GM20431 (cell line): ENCODE results near the gene TBC1D10B.

ENCODE experiments used
- in situ Hi-C: fragments of 300-500 bp; cut with MseI, MboI; formaldehyde crosslinking; loops from one replicate; pipeline ENCODE4 v1.15.0; 2020; ENCODE audit warnings: low sequenced_read_pairs; ENCODE audit not compliant: unreplicated experiment

Gene TBC1D10B

DNA sequence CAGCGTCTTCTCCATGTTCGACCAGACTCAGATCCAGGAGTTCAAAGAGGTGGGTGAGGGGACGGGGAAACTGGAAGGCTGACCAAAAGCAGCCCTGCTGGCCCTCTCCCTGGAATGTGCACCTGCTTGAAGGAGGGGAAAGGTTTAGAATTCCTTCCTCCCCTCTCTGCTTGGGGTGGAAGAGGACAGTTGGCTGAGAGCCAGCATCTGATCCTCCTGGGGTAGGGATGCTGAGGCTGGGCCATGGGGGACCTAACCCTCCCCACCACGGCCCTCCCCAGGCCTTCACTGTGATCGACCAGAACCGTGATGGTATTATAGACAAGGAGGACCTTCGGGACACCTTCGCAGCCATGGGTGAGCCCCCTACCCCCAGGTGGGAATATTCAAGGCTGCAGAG is 5.6 kb upstream of the TBC1D10B start:
- in situ Hi-C loops: no loop called here

DNA sequence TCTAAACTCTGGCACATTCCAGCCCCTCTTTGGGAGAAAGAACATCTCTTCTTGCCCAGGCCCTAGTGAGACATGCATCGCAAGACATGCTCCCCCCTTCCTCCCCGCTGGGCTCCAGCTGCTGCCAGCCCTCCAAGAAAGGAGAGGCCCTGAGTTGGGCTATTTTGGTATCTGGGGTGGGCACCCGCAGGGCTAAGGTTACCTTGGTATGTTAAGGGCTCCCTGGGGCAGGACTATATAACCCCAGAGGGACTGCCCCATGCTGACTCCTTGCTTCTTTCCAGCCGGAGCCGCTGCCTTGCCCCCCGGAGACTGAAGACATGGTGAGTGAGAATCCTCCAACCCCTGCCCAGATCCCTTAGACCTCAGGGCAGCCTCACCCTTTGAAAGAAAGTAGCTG is 4.2 kb upstream of the TBC1D10B start, which contains the start of gene MYL11:
Gene MYL11 (plus strand): TSS at position 265 of the 400 bp plus-strand sequence. CDS start 56 bp downstream, at position 321.
- in situ Hi-C loops: loop anchor here (25.0 kb wide), 1 partner anchor 262 kb away; the partner anchor contains the start of genes GDPD3 and MAPK3

DNA sequence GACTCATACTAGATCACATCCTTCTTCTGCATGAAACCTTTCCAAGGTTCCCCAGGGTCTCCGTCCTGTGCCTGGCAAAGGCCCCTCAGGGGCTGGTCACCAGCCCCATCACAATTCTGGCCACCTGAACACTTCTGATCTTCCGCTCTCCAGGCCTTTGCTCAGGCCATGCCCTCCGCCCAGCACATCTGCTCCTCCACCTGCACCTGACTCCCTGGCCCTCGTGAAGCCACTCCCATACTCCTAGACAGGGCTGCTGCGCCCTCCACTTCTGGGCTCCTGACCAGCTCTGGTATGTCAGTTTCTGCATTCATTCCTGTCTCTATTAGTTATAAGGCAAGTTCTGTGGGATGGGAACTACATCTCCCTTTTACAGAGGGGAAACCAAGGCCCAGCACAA is 2.4 kb upstream of the TBC1D10B start:
- in situ Hi-C loops: loop anchor here (25.0 kb wide), 1 partner anchor 260 kb away; the partner anchor contains the start of genes GDPD3 and MAPK3

DNA sequence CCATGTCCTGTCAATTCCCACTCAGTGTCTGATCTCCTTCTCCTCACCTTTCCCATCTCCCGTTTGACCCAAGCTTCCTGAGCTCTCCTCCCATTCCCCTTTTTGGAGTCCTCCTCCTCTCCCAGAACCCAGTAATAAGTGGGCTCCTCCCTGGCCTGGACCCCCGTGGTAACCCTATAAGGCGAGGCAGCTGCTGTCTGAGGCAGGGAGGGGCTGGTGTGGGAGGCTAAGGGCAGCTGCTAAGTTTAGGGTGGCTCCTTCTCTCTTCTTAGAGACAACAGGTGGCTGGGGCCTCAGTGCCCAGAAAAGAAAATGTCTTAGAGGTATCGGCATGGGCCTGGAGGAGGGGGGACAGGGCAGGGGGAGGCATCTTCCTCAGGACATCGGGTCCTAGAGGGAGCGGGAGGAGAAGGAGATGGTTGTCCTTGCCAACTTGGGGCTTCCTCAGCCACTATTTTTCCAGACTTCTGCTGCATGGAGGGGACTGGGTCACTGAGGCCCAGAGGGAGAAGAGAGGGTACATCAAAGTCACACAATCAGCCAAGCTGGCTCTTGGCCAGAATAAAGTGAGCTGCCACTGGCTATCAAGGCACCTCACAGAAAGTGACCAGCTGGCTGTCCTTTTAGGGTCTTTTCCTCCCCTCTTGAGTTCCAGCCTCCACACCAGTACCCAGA is 1.9 kb upstream of the TBC1D10B start:
- in situ Hi-C loops: loop anchor here (25.0 kb wide), 1 partner anchor 260 kb away; the partner anchor contains the start of genes GDPD3 and MAPK3

DNA sequence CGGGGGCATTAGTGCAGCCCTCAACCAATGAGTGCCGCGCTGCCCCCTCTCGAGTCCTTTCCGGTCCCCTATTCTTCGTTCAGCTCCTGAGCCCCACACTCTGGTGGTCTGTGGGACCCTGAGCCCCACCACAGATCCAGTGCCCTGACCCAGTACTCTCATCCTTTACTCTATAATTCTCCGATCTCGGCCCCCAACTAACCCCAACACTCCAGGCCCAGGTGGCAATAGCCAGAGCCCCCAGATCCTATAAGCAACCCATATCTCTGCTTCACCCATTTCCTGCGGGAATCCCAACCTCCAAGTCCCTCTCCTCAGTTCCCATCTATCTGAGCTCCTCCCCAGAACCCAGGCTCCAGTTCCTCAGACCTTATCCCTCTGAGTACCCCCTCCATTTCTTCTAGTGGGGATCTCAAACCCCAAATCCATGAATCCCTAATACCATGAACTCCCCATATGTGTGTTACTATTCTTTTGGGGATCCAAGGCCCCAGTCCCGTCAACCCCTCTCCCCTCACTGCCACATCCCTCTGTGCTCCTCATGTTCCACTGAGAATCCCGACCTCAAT is 1.0 kb upstream of the TBC1D10B start:
- in situ Hi-C loops: loop anchor here (25.0 kb wide), 1 partner anchor 259 kb away; the partner anchor contains the start of genes GDPD3 and MAPK3

DNA sequence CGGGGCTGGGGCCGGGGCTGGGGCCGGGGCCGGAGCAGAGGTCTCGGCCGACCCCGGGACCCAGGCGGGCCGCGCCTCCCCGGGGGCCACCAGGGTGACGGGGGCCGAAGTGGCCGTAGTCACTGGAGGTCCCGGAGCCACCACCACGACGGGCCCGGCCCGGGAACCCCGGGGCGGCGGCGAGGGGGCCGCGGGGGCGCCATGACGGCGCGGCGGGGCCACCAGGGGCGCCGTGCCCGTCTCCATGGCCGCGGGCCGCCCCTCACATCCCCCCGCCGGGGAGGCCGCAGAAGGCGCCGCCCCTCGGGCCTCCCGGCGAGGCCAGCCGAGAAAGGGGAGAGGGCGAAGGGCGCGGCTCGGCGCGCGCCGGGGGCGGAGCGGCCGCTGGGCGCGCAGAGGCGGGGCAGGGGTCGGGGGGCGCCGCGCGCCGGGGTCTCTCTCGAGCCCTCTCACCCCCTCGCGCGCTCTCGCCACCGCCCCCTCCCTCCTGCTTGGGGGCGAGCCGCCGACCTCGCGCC is 297 bp downstream of the TBC1D10B start:
- in situ Hi-C loops: loop anchor here (25.0 kb wide), 1 partner anchor 258 kb away; the partner anchor contains the start of genes GDPD3 and MAPK3

DNA sequence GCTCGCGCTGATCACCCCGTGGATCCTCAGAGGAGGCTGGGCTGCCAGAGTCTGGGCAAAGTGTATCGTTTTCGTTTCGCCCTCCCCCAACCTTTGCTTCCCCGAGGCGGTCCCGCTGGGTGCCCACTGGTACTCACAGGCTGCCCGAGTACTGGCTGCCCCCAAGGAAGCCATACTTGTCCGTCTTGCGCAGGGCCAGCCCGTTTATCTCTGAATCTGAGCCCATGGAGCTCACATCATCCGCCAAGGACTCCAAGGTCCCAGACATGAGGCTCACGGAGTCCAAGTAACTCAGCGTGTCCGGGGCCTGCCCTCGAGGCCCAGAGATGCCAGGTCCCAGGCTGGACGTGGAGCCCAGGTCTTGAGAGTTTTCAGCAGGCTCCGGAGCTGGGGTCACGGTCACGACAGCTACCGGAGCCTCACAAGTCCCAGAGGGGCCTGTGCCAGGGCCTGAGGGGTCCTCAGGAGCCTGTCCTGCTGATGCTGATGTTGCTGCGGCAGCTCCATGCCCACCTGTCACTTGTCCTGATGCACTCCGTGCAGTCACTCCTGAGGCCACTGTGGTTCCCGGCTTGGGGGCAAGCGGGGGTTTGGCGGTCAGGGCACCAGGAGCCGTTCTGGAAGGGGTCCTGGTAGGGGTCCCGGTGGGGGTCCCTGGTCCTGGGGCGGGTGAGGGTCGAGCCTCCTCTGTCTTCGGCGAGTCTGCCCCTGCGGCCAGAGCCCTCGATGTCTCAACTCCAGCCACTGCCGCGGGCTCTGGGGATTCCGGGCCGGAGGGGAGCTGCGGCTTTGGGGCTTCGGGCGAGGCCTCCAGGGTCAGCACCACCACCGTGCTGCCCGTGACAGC is 980 bp downstream of the TBC1D10B start:
- in situ Hi-C loops: loop anchor here (25.0 kb wide), 1 partner anchor 257 kb away; the partner anchor contains the start of genes GDPD3 and MAPK3

GRCh38 chr16:30368792-30369090 is 1.6 kb downstream of the TBC1D10B start:
- in situ Hi-C loops: loop anchor here (25.0 kb wide), 1 partner anchor 256 kb away; the partner anchor contains the start of genes GDPD3 and MAPK3

GRCh38 chr16:30368122-30368791 is 2.0 kb downstream of the TBC1D10B start:
- in situ Hi-C loops: loop anchor here (25.0 kb wide), 1 partner anchor 256 kb away; the partner anchor contains the start of genes GDPD3 and MAPK3

DNA sequence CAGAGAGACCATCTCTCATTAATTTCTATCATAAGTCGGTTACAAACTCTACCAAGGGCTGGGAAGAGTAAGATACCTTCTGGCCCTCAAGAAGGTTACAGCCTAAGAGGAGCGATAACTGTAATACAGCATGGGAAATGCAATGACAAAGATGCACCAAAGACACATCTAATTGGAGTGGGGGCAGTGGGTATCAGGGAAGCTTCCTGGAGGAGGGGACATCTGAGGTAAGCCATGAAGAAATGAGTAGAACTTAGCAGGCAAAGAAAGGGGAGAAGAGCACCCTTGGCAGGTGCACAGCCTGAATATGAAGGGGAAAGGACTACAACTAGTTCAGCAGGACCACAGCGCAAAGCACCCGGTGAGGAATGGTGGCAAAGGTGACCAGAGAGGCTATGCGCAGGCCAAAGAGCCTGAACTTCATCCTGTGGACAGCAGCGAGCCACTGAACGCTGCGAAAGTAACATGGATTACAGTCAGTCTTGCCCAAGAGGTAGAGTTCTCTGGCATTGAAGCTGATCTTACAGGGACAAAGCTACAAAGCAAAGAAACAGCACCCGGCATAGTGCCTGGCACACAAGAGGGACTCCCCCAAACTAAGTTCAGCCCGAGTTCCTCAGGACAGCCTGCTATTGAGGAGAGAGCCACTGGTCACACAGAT is 2.8 kb downstream of the TBC1D10B start:
- in situ Hi-C loops: loop anchor here (25.0 kb wide), 1 partner anchor 255 kb away; the partner anchor contains the start of genes GDPD3 and MAPK3

DNA sequence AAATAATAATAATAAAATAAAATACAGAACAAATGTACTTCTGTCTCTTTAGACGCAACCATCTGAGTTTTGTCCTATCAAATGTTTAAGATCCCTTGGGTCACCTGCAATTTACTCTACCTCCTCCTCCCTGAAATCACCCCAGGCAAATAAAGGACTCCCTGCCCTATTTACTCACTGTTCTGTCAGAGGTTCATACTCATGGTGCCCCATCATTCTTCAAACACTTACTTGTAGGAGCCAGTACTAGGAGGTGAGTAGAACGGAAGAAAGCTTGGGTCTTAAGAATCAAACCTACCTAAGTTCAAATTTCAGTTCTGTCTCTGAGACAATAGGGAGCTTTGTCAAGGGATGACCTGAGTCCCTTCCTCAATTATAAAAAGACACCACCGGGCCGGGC is 3.8 kb downstream of the TBC1D10B start:
- in situ Hi-C loops: loop anchor here (25.0 kb wide), 1 partner anchor 254 kb away; the partner anchor contains the start of genes GDPD3 and MAPK3

DNA sequence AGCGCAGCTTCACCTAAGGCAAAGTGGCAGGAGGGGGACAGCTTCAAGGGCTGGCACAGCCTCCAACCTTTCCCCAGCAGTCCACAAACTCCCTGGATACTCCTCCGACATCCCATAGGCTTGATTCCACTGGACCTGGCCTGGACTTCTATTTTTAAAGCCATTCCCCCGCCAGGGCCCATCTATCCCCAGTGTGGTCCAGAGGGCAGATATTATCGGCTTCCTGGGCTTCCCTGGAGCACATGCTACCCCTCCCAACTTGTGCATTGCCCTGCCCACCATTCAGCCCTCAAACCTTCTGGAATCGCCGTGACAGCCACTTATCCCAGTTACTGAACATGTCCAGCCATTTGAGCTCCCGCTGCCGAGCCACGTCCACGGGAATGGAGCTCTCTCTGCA is 5.1 kb downstream of the TBC1D10B start:
- in situ Hi-C loops: loop anchor here (25.0 kb wide), 1 partner anchor 253 kb away; the partner anchor contains the start of genes GDPD3 and MAPK3

- in situ Hi-C loops: loop anchor here (25.0 kb wide), 1 partner anchor 249 kb away; the partner anchor contains the start of genes GDPD3 and MAPK3
Measured at GRCh38 chr16:30361180-30361579, 9.1 kb downstream of the TBC1D10B start.

GRCh38 chr16:30359871-30360170 is 10.5 kb downstream of the TBC1D10B start:
- in situ Hi-C loops: loop anchor here (25.0 kb wide), 1 partner anchor 248 kb away; the partner anchor contains the start of genes GDPD3 and MAPK3

GRCh38 chr16:30358990-30359870 is 11.1 kb downstream of the TBC1D10B start:
- in situ Hi-C loops: loop anchor here (25.0 kb wide), 1 partner anchor 247 kb away; the partner anchor contains the start of genes GDPD3 and MAPK3

- in situ Hi-C loops: loop anchor here (25.0 kb wide), 1 partner anchor 246 kb away; the partner anchor contains the start of genes GDPD3 and MAPK3
Measured at GRCh38 chr16:30358577-30358936, 11.7 kb downstream of the TBC1D10B start.

DNA sequence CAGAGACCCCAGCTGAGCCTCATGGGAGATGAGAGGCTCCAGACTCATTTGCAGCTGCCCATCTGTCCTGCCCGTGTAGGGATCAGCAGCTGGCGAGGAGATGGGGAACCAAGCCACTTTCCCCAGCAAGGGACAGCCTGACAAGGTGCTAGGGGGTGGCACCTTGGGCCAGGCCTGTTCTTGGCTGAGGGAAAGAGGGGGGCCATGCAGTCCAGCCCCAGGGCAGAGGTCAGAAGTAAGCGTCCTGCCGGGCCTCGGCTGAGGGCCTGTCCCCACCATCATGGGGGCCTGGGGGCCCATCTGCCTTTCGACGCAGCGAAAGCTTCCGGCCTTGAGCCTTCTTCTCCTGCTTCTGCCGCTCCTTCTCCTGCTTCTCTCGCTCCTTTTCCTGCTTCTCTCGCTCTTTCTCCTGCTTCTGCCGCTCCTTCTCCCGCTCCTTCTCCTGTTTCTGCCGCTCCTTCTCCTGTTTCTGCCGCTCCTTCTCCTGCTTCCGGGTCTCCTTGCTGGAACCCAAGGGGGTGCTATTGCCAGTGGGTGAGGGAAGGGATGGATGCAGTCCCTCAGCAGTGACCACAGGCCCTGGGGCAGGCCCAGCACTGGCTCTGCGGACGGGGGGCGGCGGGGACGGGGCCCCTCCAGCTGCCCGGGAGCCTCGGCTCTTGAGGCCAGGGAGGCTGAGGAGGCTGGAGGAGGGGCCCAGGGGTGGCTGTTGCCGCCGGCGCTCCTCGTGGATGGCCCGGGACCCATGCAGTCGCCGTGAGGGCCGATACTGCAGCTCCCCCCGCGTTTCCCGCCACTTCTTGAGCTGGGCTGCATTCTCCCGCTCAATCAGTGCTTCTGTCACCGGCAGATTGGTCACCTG is 12.3 kb downstream of the TBC1D10B start:
- in situ Hi-C loops: loop anchor here (25.0 kb wide), 1 partner anchor 246 kb away; the partner anchor contains the start of genes GDPD3 and MAPK3
